Glutamatergic neuron (in vitro differentiated cells): ENCODE measurements around the gene ICOSLG. TPM values are rescaled to one million over a fixed set of nuclear protein-coding genes. Genes with fewer than 3 reads are reported as not detected.
"Not testable (repeated sequence)": the region's sequence is repeated elsewhere in the genome, so short reads cannot be mapped to it uniquely, and the experiment has no call there.

Source experiments
- DNase-seq: peaks from one replicate; pipeline ENCODE4 v3.0.0; 2022
- H3K27ac Mint-ChIP-seq: one replicate; pipeline ENCODE4 v1.8.0; 2020; ENCODE audit warnings: mild to moderate bottlenecking, mixed read lengths, inconsistent platforms; ENCODE audit not compliant: unreplicated experiment
- H3K27me3 Mint-ChIP-seq: one replicate; pipeline ENCODE4 v1.8.0; 2020; ENCODE audit warnings: mild to moderate bottlenecking, moderate library complexity, mixed read lengths, inconsistent platforms; ENCODE audit not compliant: unreplicated experiment
- H3K36me3 Mint-ChIP-seq: one replicate; pipeline ENCODE4 v1.8.0; 2020; ENCODE audit warnings: mild to moderate bottlenecking, mixed read lengths, inconsistent platforms; ENCODE audit not compliant: unreplicated experiment
- H3K4me1 Mint-ChIP-seq: one replicate; pipeline ENCODE4 v1.8.0; 2020; ENCODE audit warnings: mild to moderate bottlenecking, low read depth, mixed read lengths, inconsistent platforms; ENCODE audit not compliant: unreplicated experiment
- H3K4me3 Mint-ChIP-seq: one replicate; pipeline ENCODE4 v1.8.0; 2020; ENCODE audit warnings: mild to moderate bottlenecking, mixed read lengths, inconsistent platforms; ENCODE audit not compliant: unreplicated experiment
- H3K9me3 Mint-ChIP-seq: one replicate; pipeline ENCODE4 v1.8.0; 2020; ENCODE audit warnings: mild to moderate bottlenecking, moderate library complexity, mixed read lengths, inconsistent platforms; ENCODE audit not compliant: unreplicated experiment
- CTCF ChIP-seq: fragments of 200-600 bp; sonication (generic); IDR thresholded peaks from one replicate; pipeline ENCODE4 v1.5.0; 2021; ENCODE audit not compliant: partially characterized antibody, unreplicated experiment
- total RNA-seq: library from RNA; stranded (reverse); fragmentation: NEBNext Ultra II Directional; extraction: Animal tissue kit (Norgen Biotek cat#: 25700); gene quantifications from one replicate; pipeline ENCODE4 v1.2.1, GENCODE V29; 2021; ENCODE audit not compliant: unreplicated experiment

The ICOSLG gene
- total RNA-seq, 1 donor from 2014 or later: 0.37 TPM

- Mint-ChIP-seq H3K27me3 (no peaks in the 10 kb centered on the region), H3K27ac (no peak overlapping the region), H3K36me3 (no peaks in the 10 kb centered on the region), H3K9me3 (no peaks in the 10 kb centered on the region), H3K4me3 (no peak overlapping the region), H3K4me1 (no peaks in the 10 kb centered on the region)
- no peak for DNase-seq
- TF ChIP-seq CTCF: no peak
These were observed 41.3 kb downstream of the ICOSLG start for GRCh38 chr21:44199448-44199847.

GRCh38 chr21:44197156-44197516, 43.6 kb downstream of the ICOSLG start:
- not testable (repeated sequence) for H3K4me1 Mint-ChIP-seq, DNase-seq, H3K9me3 Mint-ChIP-seq, H3K27ac Mint-ChIP-seq, H3K36me3 Mint-ChIP-seq, H3K4me3 Mint-ChIP-seq, H3K27me3 Mint-ChIP-seq

GRCh38 chr21:44196212-44197155, 44.3 kb downstream of the ICOSLG start:
- DNase-seq, H3K9me3 Mint-ChIP-seq, H3K27me3 Mint-ChIP-seq, H3K27ac Mint-ChIP-seq, H3K4me3 Mint-ChIP-seq, H3K4me1 Mint-ChIP-seq, H3K36me3 Mint-ChIP-seq: not testable (repeated sequence)

GRCh38 chr21:44194888-44195287, 45.9 kb downstream of the ICOSLG start:
- not testable (repeated sequence) for DNase-seq, H3K27ac Mint-ChIP-seq, H3K4me1 Mint-ChIP-seq, H3K36me3 Mint-ChIP-seq, H3K4me3 Mint-ChIP-seq, H3K27me3 Mint-ChIP-seq, H3K9me3 Mint-ChIP-seq

- not testable (repeated sequence) for H3K36me3 Mint-ChIP-seq, H3K4me1 Mint-ChIP-seq, H3K27me3 Mint-ChIP-seq, H3K27ac Mint-ChIP-seq, H3K9me3 Mint-ChIP-seq, DNase-seq, H3K4me3 Mint-ChIP-seq
These were observed 46.3 kb downstream of the ICOSLG start for GRCh38 chr21:44194451-44194850.

GRCh38 chr21:44193108-44193507, 47.6 kb downstream of the ICOSLG start:
- not testable (repeated sequence) for H3K36me3 Mint-ChIP-seq, DNase-seq, H3K27ac Mint-ChIP-seq, H3K4me1 Mint-ChIP-seq, H3K4me3 Mint-ChIP-seq, H3K9me3 Mint-ChIP-seq, H3K27me3 Mint-ChIP-seq

- not testable (repeated sequence) for H3K27ac Mint-ChIP-seq, H3K4me3 Mint-ChIP-seq, DNase-seq, H3K9me3 Mint-ChIP-seq, H3K36me3 Mint-ChIP-seq, H3K27me3 Mint-ChIP-seq, H3K4me1 Mint-ChIP-seq
These were observed 50.1 kb downstream of the ICOSLG start for GRCh38 chr21:44190349-44191271.

GRCh38 chr21:44184862-44185261, 55.9 kb downstream of the ICOSLG start:
- not testable (repeated sequence) for H3K9me3 Mint-ChIP-seq, H3K27me3 Mint-ChIP-seq

GRCh38 chr21:44182202-44182601, 58.5 kb downstream of the ICOSLG start:
- H3K4me1 Mint-ChIP-seq, H3K27me3 Mint-ChIP-seq, H3K9me3 Mint-ChIP-seq, H3K27ac Mint-ChIP-seq, DNase-seq, H3K36me3 Mint-ChIP-seq, H3K4me3 Mint-ChIP-seq: not testable (repeated sequence)

More at GRCh38 chr21:44184862-44185261, 55.9 kb downstream of the ICOSLG start:
- not testable (repeated sequence) for H3K27ac Mint-ChIP-seq, H3K36me3 Mint-ChIP-seq, H3K4me3 Mint-ChIP-seq, H3K4me1 Mint-ChIP-seq, DNase-seq

GRCh38 chr21:44181506-44181905, 59.2 kb downstream of the ICOSLG start:
- H3K9me3 Mint-ChIP-seq: not testable (repeated sequence)

GRCh38 chr21:44176127-44176526, 64.6 kb downstream of the ICOSLG start:
- H3K27ac Mint-ChIP-seq, H3K4me1 Mint-ChIP-seq, H3K9me3 Mint-ChIP-seq, H3K27me3 Mint-ChIP-seq, H3K4me3 Mint-ChIP-seq, DNase-seq, H3K36me3 Mint-ChIP-seq: not testable (repeated sequence)

More at GRCh38 chr21:44181506-44181905, 59.2 kb downstream of the ICOSLG start:
- H3K4me1 Mint-ChIP-seq, H3K4me3 Mint-ChIP-seq, H3K27ac Mint-ChIP-seq, H3K27me3 Mint-ChIP-seq, DNase-seq, H3K36me3 Mint-ChIP-seq: not testable (repeated sequence)
